HG02642 (cell line): ENCODE data around the gene VKORC1L1.
"Not testable (repeated sequence)": the region's sequence is repeated elsewhere in the genome, so short reads cannot be mapped to it uniquely, and the experiment has no call there.

Source experiments
- ATAC-seq: cut with Tn5 transposase; IDR thresholded peaks from one replicate; pipeline ENCODE4 v1.9.1; 2021; ENCODE audit warnings: mild to moderate bottlenecking; ENCODE audit not compliant: unreplicated experiment, poor library complexity

VKORC1L1 gene

DNA sequence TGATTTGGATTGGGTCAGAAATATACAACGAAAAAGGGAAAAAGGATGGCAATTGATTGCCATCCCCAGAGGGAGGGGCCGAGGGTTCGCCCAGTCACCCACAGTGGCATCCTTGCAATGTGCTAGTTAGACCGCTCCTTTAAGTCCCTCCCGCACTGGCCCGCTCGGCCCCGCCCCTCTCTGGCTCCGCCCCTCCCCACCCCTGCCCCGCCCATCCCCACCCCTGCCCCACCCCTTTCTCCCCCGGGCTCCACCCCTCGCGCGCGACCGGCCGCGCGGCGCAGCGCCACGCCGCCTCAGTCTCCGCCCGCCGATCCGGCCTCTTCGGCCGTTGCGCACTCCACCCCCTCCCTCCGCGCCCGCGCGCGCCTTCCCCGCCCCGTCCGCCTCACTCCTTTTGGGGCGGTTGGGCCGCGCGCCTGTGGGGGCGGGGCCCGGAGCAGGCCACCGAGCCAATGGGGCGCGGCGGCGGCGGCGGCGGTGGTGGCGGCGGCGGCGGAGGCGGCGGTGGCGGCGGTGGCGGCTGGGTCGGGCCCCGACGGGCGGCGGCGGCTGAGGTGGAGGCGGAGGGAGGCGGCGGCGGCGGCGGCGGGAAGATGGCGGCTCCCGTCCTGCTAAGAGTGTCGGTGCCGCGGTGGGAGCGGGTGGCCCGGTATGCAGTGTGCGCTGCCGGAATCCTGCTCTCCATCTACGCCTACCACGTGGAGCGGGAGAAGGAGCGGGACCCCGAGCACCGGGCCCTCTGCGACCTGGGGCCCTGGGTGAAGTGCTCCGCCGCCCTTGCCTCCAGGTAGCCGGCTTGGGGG, at the start of gene VKORC1L1:
VKORC1L1 (plus strand) TSS at position 299 of the 806 bp plus-strand sequence; CDS start at position 597, 298 bp downstream.
- peak; percentile 91 for ATAC-seq

DNA sequence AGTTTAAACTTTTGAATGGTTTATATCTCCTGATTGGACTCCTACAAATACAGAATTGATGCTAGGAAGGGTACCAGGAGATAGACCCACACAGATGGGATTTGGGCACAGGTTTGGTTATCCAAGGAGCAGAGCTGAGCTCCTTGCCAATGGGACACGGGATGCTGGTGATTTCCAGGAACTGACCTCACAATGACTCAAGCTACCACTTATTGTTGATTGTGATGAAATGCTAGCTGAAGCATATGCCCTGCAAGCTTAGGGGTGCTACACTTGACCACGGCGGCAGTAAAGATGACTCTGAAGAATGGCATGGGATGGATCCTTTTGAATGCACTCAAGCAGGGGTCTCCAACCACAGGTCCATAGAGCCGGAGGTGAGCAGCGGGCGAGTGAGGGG, 45.5 kb upstream of the VKORC1L1 start:
- ATAC-seq = no peak

DNA sequence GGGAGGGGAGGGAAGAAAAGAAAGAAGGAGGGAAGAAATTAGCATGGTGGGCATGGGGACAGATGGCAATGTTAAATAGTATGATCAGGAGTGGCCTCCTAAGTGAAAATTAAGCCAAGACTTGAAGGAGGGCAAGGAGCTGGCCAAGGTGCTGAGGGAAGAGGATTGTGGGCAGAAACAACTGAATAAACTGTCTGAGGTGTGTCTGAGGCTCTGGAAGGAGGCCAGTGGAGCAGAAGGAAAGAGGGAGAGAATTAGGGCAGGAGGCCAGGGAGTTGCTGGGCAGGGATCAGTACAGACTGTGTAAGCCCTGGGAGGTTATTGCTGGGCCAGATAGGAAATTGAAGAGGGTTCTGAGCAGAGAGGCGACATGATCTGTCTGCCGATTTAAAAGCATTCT, 40.6 kb upstream of the VKORC1L1 start:
- ATAC-seq = no peak

DNA sequence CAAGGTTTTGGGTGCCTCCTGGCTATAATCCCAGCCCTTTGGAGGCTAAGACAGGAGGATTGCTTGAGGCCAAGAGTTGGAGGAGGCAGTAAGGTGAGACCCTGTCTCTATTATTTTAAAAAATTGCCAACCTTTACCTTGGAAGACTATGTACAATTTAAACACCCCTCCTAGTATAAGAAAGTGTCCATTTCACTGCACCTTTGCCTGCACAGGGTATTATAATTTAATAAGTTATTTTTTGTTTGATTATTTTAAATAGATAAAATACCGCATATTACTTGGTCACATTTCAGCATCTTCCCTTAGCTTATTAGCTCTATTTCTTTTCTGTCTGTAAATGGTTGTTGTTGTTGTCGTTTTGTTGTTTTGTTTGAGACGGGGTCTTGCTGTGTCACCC, 36.2 kb upstream of the VKORC1L1 start:
- ATAC-seq = not testable (repeated sequence)

DNA sequence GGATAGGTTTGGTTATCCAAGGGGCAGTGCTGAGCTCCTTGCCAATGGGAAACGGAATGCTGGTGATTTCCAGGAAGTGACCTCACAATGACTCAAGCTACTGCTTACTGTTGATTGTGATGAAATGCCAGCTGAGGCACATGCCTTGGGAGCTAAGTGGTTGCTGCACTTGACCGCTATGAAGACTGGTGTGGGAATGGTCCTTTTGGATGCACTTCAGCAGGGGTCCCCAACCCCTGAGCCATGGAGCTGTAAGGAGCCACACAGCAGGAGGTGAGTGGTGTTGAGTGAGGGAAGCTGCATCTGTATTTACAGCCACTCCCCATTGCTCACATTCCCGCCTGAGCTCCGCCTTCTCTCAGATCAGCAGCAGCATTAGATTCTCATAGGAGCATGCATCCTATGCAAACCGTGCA, 35.3 kb upstream of the VKORC1L1 start:
- not testable (repeated sequence) for ATAC-seq

DNA sequence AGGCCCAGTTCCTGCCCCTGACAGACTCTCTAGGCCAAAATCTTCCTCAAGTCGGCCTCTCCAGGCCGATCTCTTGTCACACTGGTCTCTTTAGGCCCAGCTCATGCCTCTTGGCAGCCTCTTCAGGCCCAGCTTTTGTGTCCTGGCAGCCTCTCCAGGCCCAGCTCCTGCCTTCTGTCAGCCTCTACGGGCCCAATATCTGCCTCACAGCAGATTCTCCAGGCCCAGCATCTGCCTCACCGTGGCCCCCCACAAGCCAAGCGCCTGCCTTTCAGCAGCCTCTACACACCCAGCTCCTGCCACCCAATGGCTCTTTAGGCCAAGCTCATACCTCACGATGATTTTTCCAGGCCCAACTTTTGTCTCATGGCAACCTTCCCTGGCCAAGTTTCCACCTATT, 33.0 kb upstream of the VKORC1L1 start:
- ATAC-seq = no peak

DNA sequence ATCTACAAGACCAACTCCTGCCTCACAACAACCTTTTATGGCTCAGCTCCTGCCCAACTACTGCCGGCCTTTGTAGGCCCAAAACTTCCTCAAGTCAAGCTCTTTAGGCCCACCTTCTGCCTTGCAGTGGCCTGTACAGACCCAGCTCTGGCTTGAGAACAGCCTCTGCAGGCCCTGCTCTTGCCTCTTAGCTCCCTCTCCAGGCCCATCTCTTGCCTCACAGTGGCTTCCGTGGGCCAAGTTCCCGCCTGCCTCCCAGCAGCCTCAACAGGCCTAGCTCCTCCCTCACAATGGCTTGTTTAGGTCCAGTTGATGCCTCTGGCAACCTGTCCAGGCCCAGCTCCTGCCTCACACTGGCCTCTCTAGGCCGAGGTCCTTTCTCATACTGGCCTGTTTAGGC, 32.4 kb upstream of the VKORC1L1 start:
- ATAC-seq = no peak

DNA sequence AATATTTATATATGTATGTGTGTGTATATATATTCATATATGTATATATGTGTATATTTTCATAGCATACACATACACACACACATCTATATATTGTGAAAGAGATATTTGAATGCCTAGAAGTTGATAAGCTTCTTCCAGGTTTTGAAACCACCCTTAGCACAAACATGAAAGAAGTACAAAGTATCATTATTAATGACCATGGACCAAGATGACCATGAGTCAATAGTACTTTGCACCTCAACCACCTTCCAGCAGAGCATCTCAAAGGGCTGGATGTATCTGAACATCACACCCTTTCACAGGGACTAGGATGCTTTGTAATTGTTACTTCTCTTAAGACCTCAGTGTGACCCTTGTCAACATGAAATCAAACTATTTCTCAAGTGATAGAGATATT, 29.3 kb upstream of the VKORC1L1 start:
- ATAC-seq = not testable (repeated sequence)

DNA sequence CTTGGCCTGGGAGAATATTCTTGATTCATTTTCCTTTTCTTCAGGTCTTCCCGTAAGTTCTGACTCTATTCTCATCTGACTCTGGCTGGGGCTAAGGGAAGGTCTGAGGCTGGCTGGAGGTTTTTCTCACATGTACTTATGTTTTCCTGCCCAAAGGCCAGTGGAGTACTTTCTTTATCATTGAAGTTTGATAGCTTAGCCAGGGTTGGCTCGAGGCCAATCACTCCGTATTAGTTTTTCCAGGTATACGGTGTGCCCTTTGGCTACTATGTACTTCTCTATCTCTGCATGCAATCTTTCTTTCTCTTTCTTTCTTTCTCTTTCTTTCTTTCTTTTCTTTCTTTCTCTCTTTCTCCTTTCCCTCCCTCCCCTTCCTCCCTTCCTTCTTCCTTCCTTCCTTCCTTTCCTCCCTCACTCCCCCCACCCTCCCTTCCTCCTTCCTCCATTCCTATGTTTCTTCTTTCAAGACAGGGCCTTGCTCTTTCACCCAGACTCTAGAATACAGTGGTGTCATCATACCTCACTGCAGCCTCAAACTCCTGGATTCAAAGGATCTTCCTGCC, 26.8 kb upstream of the VKORC1L1 start:
- ATAC-seq = no peak

DNA sequence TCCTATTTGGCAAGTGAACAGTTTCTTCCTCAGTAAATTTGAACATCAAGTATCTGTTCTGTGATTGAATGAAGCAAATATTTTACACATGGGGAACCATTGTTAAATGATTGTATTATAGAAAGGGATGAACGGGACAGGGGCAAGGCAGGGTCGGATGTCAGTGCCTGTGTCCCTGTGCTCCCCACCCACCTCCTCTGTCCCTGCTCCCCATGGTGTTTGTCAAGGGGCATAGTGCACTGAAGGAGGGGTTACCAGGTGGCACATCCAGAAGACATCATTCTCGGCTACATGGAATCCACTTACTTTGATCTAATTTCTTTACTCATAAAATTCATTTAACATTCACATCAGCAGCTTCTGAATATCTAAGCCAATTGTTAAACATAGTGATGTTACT, 19.4 kb upstream of the VKORC1L1 start:
- not testable (repeated sequence) for ATAC-seq

DNA sequence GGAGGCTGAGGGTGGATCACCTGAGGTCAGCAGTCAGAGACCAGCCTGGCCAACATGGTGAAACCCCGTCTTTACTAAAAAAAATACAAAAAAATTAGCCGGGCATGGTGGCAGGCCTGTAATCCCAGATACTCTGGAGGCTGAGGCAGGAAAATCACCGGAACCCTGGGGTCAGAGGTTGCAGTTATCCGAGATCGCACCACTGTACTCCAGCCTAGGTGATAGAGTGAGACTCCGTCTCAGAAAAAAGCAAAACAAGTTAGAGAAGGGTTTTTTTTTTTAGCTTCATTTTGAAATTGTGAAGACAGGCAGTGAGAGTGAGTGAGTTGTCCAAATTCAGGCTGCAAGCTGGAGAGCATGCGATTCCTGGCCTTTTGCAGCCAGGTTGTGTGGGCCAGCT, 19.0 kb upstream of the VKORC1L1 start:
- ATAC-seq = not testable (repeated sequence)

DNA sequence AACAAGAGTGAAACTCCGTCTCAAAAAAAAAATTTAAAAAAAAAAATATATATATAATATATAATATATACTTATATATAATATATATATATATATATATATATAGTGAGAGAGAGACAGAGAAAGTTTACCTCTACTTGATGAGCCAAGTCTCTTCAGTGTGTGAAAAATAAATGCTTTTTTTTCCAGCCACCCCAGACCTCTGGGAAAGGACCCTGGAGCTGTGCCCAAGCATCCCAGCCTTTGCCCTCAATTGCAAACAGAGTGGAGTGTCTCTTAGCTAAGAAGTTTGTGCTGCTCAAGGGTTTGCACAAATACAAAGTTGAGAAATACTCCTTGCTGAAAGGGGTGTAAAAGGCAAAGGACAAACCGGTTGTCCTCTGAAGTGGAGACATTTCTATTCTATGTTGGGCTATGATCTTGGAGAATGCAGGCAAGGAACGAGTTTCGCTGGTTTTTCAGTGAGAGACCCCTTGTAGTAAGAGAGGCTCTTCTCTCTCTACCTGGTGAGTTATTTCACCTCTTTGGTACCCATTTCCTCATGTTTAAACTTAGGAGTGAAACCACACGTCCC, 15.5 kb upstream of the VKORC1L1 start:
- not testable (repeated sequence) for ATAC-seq

DNA sequence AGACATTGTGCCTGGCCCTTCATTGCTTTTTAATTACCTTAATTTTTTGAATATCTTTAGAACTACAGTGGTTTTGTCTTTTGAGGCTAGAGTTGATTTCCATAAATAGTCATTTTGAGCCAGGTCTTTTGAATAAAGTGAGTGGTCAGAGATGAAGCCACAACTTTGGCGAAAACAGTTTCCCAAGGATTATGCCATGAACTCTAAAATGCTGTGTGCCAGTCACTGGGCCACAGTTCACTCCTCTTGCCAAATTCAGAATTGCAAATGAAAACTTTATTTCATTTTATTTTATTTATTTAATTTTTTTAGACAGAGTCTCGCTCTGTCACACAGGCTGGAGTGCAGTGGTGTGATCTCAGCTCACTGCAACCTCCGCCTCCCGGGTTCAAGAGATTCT, 14.2 kb upstream of the VKORC1L1 start:
- not testable (repeated sequence) for ATAC-seq

DNA sequence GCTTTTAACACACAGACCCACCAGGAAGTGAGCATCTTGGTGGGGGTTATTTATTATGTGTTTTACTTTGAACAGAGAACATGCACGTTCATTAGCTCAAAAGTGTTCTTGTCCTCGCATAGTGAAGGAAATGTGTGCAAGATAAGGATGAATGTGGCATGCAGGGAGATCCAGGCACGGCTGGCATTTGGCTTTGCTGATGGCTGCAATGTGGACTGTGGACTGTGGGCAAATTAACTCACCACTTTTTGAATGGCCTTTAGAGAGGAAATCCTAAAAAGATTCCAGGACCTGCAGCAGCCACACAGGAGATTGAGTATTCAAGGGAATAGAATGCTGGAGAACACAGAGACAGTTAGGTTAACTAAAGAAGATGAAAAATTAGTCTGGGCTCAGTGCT, 6.6 kb upstream of the VKORC1L1 start:
- not testable (repeated sequence) for ATAC-seq

DNA sequence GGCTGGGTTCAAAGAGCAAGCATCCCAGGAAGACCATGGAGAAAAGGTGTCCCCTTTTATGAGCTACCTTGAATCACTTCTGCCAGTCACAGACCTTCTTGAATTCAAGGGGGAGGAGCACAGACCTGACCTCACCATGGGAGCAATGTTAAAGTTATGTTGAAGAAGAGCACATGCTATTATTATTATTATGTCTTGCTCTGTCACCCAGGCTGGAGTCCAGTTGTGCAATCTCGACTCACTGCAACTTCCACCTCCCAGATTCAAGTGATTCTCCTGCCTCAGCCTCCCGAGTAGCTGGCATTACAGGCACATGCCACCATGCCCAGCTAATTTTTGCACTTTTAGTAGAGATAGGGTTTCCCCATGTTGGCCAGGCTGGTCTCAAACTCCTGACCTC, 5.2 kb upstream of the VKORC1L1 start:
- ATAC-seq = not testable (repeated sequence)

DNA sequence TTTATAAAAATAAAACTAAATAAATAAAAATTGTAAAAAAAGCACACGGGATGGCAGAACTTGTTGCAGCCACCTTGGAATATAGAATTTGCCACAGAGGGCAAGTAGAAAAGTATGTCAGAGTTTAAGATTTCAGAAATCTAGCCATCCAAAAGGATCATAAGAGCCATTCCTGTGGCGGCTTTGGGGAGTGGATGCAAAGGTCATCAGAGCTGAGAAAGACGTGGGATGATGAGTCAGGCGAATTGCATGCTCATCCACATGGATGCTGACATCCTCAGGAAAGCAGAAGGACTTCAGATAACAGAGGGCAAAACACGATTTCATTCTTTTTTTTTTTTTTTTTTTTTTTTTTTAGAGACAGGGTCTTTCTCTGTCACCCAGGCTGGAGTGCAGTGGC, 3.6 kb upstream of the VKORC1L1 start:
- not testable (repeated sequence) for ATAC-seq

DNA sequence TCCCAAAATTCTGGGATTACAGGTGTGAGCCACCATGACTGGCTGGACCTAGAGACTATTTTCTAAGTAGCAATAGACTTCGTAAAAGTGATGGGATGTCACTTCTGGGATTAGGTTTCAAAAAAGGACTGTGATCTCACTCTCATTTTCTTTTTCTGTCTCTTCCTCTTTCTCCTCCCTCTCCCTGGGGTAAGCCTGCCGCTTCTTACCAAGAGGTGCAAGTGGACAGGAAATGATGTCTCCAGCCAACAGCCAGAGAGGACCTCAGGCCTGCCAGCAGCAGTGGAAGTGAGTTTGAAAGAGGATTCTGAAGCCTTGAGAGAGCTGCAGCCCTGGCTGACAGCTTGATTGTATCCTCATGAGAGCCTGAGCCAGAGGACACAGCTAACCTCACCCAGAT, 1.4 kb upstream of the VKORC1L1 start:
- ATAC-seq = not testable (repeated sequence)

DNA sequence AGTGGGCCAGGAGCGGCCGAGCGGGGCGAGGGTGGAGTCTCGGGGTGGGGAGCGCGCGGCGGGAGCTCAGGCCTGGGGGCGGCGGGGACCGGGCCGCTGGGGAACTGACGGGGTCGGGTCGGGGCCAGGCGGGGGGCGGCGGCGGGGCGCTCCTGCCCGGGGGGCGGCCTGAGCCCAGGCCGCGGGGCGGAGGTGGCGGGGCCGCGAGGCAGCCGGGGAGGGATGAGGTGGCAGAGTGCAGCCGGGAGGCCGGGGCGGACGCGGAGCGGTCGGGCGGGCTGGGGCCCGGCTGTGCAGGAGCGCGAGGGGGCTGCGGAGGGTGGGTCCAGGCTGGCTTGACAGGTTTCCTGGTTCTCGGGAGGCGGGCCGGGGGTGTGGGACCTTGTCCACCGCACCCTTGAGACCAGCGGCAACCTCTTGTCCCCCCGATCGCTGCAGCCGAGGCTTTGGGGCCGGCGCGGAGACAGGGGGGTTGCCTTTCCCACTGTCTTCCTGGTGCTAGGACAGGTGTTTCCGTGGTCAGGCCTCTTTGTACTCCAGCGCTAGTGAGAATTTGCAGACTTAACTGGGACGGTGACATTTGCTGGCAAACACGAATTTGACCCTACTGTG, 814 bp downstream of the VKORC1L1 start:
- ATAC-seq = peak; percentile 41

DNA sequence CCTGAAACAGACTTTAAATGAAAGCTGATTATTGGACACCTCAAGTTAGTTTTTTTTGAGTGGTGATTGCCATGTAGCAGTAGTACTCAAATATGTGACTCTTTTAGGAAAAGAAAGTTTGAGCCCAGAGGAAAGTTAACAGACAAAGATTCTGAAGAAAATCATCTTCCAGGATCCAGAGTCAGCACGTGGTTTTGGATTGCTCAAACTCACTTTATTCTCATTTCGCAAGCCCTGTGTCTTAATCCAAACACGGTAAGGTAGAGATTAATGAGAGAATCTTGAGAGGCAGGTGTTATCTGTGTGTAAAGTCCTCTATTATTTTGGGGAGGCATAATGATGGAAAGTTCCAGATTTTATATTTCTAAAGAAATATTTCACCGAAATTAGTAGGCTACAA, 2.8 kb downstream of the VKORC1L1 start:
- ATAC-seq = not testable (repeated sequence)

DNA sequence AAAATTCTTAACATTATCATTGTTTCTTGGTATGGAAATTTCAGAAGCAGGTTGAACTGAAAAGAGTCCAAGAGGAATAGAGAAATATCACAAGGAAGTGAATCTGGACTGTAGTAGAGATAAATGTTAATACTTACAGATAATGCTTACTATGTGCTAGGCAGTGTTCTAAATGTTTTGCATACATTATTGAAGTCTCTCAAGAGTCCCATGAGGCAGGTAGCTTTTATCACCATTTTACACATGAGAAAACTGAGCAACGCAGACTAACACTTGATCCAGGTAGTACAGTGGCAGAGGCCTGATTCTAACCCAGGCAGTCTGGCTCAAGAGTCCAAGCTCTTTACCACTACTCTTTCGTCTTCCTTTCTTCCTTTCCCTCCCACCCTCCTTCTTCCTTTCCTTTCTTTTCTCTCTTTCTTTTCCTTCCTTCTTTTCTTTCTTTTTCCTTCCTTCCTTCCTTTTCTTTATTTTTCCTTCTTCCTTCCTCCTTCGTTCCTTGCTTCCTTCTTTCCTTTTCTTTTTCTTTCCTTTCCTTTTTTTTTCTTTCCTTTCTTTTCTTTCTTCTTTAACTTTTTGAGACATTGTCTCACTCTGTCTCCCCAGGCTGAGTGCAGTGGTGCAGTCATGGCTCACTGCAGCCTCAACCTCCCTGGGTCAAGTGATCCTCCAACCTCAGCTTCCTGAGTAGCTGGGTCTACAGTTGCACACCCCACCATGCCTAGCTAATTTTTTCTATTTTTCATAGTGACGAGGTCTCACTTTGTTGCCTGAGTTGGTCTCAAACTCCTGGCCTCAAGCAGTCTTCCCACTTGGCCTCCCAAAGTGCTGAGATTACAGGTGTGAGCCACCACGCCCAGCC, 6.6 kb downstream of the VKORC1L1 start:
- not testable (repeated sequence) for ATAC-seq
